HG02763 (cell line): Measurements from ENCODE around the gene CETN1.

Source experiments
- ATAC-seq: cut with Tn5 transposase; IDR thresholded peaks from one replicate; pipeline ENCODE4 v1.9.1; 2021; ENCODE audit warnings: mild to moderate bottlenecking, moderate library complexity; ENCODE audit not compliant: unreplicated experiment

CETN1 gene

GRCh38 chr18:580154-580553 lies at the start of gene CETN1:
CETN1 (plus strand) TSS chr18:580380; CDS start chr18:580409, 29 bp downstream.
- no peak for ATAC-seq

DNA sequence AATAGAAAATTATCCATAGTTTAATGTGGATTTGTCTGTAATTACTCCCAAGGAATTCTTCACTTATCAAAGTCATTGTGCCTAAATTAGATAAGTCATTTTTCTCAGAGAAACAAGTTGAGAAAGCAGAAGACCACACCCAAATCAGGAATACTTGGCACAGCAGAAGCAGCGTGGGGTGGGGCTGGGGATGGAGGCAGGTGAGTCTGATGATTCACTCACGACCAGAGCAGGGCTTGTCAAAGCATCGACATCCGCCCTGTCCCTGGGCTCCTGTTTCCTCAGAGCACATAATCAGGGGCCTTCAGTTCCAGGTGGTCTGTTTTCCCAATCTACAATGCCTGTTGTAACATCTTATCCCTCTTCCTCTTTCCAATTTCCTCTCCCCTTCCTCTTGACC lies 48.2 kb upstream of the CETN1 start:
- ATAC-seq, result no peak

- ATAC-seq, result no peak
Measured at GRCh38 chr18:532632-533031, 47.5 kb upstream of the CETN1 start.

DNA sequence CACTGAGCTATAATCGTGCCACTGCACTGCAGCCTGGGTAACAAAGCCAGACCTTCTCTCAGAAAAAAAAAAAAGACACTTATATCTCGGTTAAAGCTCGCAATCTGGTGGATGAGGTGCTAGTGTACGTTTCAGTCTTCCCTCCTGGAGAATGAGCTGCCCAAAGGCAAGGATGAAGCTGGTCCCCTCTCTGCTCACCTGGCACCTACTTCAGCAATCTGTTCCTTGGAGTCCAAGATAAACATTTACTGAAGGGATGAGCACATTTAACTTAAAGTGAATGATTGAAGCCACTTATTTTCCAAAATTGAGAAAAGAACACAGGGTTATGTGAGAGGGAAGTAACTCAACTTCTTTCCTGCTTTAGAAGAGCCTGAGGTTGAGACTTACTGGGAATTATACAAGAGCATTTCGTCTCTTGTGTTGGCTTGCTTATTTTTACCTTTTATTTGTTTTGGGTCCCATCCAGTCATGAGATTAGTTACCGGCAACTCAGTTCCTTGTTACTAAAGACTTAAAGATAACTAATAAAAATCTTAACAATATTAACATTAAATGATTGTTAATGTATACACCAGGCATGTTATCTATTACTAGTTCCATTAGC lies 46.1 kb upstream of the CETN1 start:
- no peak for ATAC-seq

GRCh38 chr18:543447-544078 lies 36.6 kb upstream of the CETN1 start:
- ATAC-seq, result no peak

DNA sequence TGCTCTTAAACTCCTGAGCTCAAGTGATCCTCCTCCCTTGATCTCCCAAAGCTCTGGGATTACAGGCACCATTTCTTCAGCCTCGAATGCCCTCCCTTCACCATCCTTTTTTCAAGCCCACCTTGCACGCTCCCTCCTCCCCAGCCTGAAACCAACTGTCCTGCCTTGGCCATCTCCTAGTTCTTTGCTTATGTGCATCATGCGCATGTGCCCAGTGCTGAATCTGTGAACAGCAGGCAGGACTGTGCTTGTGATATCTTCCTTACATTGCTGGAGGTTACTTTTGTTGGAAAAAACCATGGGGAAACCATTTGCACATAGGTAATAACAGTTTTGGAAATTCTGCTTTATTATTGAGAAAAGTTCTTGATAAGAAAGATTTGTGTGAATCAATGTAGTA lies 30.2 kb upstream of the CETN1 start:
- ATAC-seq, result no peak

DNA sequence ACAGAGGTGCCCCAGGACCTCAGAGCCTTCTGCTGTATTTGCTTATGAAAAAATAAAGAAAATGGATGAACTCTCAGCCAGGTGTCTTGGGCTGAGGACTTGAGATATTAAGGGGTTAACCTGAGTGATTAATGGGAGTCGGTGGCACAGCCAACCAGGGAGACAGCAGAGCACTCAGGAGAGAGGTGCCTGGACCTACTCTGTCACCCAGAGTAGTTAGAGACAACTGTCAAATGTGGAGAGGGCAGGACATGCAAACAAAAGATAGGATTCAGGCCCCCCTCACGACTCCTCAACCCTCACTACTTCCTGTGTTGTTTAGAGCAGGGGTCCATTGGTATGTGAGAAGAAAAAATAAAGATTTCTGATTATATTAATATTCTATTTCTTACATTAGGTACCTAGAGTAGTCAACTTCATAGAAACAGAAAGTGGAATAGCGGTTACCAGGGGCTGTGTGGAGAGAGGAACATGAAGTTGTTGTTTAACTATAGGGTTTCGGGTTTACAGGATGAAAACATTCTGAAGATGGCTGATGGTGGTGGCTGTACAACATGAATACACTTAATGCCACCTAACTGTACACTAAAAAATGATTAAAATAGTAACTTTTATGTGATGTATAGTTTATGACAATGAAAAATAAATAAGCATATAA lies 28.6 kb upstream of the CETN1 start:
- ATAC-seq, result peak; percentile 91

DNA sequence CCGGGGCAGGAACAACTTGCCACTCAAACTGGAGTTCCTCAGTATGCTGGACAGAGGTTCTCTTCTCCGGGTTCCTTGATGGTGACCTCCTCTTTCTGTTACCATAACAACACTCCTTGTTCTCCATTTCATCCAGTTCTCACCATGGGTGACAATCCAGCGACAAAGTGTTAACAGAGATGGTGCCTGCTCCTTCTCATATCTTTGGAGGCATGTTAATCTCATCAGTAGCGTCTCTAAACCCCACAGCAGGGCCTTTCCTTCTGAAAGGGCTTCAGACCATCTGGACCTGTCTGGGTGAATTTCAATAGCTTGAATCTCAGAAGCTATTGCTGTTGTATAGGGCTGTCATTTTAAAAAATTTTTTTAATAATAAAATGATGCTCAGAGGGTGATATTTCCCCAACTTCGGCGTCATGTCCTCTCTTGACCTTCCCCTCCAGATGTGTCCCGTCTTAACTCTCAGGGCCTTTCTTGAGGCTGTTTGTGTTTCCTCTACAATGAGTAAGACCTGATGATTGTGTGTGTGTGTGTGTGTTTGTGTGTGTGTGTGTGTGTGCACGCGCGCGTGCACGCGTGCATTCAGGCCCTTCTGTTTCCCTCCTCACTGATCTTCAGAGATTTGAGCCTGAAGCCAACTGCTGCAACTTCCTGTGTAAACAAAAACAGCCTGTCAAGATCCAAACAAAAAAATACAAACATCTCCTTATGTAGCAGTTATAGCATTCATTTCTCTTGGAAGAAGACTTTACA lies 24.3 kb upstream of the CETN1 start:
- ATAC-seq, result no peak

DNA sequence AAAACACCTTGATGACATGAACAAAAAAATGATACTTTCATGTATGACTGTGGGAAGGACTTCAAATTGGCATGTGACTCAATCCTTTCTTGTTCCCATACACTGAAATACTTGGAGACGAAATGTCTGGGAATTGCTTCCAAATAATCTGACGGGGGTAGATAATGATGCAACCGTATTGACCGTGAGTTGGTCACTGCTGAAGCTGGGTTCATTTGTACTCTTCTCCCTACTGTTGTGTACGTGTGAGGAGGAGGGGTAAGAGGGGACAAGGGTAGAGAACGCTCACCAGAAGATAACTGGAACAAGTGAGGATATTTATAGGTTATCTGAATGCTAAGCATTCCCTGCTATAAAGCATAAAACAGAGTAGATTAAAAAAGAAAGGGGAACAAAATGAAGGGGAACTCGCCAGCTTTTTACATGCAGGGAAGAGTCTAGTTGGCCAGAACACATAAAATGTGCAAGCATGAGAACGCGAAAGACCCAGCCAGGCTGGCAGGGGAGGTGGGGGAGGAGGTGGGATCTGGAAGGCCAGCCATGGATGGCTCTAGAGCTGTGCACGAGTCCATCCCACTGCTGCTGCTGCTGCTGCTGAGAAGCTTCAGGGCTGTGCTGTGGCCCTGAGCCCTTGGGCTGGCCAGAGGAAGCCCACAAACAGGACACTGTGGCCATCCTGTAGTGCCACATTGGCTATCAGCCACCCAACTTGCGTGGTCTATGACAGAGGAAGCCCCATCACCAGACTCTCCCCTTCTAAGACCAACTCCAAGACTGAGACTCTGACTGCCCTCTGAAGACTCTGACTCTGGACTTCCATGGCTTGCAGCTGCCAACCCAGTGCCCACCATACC lies 15.2 kb upstream of the CETN1 start:
- no peak for ATAC-seq

DNA sequence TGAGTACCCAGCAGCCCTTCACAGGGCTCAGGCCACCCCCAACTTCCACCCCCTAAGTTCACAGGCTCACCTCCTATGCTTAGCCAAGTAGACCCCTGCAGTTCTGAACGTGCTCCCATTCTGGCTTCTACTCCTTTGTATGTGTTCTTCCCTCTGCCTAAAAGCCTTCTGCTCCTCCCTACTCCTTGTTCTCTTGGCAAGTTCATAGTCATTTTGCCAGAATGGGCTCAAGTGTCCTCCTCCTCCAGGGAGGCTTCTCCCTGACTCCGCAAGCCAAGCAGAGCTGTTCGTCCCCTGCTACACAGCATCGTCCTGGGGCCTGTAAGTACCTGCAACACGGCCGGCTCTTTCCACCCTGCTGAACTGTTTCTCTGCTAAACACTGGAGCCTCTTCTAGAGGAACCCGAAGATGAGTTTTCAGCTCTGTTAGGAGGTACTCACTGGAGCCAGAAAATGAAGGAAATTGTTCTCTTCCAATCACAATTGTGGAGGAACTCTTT lies 14.6 kb upstream of the CETN1 start:
- ATAC-seq, result no peak

DNA sequence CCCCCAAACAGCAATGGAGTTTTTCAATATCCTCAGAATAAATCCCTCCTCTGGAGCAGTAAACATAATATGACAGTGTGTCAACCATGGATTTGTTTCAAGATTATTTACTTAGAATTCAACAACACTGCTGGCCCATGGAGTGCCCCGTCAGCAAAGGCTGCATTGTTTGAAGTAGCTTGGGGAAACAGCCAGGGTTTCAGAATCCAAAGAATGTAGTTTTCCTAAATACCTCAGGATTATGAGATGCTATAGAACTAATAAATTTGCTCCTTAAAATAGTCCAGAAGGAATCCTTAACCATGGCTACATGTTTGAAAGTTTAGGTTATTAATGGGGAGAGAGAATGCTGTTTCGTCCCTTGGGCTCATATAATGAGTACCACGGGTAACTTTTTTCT lies 13.1 kb upstream of the CETN1 start:
- ATAC-seq, result no peak

DNA sequence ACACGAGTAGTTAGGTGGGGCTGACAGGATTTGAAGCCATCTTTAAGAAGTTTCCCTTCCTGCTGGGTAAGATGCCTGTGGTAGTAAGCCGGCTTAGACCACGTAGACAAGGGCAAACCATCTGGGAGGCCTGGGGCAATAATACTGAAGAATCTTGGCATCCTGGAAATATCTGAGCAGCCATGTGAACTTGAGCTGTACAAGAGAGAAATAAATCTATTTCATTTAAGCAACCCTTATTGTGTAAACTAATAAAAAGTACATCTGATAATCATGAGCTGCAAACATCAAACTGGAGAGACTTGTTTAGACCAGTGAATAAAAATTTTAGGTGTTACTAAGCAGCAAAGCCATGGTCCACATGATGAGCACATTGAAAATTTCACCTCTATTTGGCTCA lies 11.4 kb upstream of the CETN1 start:
- no peak for ATAC-seq

DNA sequence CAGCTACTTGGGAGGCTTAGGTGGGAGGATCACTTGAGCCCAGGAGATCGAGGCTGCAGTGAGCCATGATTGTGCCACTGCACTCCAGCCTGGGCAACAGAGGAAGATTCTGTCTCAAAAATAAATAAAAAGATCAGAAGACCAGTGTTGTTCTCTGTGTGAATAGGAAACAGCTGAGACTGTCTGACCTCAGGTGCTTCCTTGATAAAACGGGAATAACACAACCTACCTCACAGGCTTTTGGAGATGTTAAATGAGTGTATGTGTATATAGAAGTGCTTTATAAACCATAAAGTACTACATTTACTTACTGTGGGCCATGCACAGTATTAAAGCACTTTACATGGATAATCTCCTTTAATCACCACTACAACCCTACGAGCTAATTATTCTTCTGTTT lies 9.9 kb upstream of the CETN1 start:
- ATAC-seq, result no peak

GRCh38 chr18:570697-571096 lies 9.5 kb upstream of the CETN1 start:
- no peak for ATAC-seq

- ATAC-seq, result no peak
Measured at GRCh38 chr18:572091-572830, 7.9 kb upstream of the CETN1 start.

DNA sequence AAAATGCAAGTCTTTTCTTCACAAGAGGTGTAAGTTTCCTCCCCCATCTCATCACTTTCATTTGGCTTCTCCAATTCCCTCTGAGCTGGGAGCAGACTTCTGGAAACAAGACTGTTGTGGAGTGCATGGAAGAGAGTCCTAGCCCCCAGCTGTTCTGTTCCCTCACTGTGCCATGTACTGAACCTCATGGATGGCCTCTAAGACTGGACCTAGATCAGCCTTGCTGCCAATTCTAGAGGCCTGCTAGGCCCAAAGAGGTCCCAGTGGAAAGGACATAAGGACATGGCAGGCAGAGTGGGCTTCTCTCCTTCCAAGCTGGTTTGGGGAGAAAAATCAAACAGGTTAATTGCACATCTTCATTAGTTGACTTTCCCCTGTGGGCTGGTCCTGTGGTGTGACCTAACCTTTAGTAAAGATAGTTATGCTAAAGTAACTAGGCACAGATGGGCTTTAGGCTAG lies 7.3 kb upstream of the CETN1 start:
- ATAC-seq, result no peak

- no peak for ATAC-seq
Measured at GRCh38 chr18:573385-573784, 6.8 kb upstream of the CETN1 start.

DNA sequence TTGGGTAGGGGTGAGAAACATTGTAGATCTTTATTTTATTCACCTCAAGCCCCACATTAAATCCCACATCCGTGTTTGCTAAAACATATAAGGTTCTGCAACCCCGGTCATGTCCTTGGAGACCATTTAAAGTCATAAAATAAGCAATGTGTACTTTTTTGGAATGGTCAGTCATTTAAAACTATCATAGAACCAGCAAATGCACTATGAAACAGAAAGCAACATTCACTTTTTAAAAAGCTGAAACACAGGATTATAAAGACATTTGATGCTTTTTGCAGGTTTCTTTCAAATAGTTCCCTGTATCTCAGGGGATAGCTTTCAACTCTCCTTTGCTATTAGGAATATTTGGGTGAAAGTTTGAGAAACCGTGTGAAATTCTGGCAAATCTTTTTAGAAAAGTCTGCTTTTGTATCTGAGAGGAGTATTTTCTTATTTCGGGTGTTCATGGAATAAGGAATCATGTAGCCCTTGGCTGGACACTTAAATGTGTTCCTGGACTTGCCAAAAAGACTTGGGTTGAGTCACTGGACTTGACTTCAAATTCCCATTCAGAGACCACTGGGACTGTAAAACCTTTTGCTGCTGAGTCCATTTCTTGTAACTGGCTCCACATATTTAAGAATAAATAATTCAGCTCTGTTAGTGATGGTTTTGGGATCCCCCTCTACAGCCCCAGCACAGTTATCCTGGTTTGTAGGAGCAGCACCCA lies 5.9 kb upstream of the CETN1 start:
- ATAC-seq, result no peak
